ENCODE data around the gene PRLR. TPM values are rescaled to one million over a fixed set of nuclear protein-coding genes. Genes with fewer than 3 reads are reported as not detected.

The PRLR gene
- total and polyA plus RNA-seq, 2 of the 8 experiments (the other 6 are each of a cell fraction or from before 2014, with no cell fraction given), result 0.53 to 2.5 TPM

- no peak overlapping the region for H4K91ac ChIP-seq (replicated peaks; ENCODE audit: insufficient read length, low read length)
- peak overlapping the region; percentile 77 to 87 for H3K4me2 ChIP-seq (ENCODE audit: insufficient read depth in 1 of 2, low read depth in 2 of 2, low read length in 2 of 2)
- H3K23ac ChIP-seq (ENCODE audit: insufficient read length), result no peak overlapping the region
- 0 out of 2 replicates have a peak overlapping the region, but pooled peaks have one; percentile 46 for H2BK15ac ChIP-seq (ENCODE audit: low read length)
- peak overlapping the region; percentile 95; the same call in 1 of the 2 replicates for H4K8ac ChIP-seq (ENCODE audit: extremely low read depth, insufficient read depth, low read length)
- H4K5ac ChIP-seq (ENCODE audit: insufficient read length, low read depth, low read length), result no peak overlapping the region
- no peak overlapping the region for H2AK5ac ChIP-seq (ENCODE audit: low read depth, low read length)
- no peak overlapping the region for H3K56ac ChIP-seq (replicated peaks; ENCODE audit: insufficient read length, low read depth, low read length)
- H2BK5ac ChIP-seq (ENCODE audit: low read depth, low read length), result no peak overlapping the region
- FAIRE-seq (peak; percentile 88), DNase-seq (ENCODE audit: low read depth in 1 of 2, low spot score in 2 of 2) (peak; percentile 74 to 79)
- H3K18ac ChIP-seq (ENCODE audit: extremely low read depth, low read length), result peak overlapping the region; percentile 48
- peak overlapping the region; percentile 65; the same call in 1 of the 2 replicates for H2BK12ac ChIP-seq (ENCODE audit: low read depth, low read length)
- H4K20me1 ChIP-seq (replicated peaks in 1 of 2; ENCODE audit: control insufficient read depth in 1 of 2, insufficient read depth in 2 of 2, low read length in 2 of 2), result no peaks in the 10 kb centered on the region
- no peaks in the 10 kb centered on the region for H3K79me2 ChIP-seq (ENCODE audit: control insufficient read depth in 1 of 2, insufficient read depth in 2 of 2, low read length in 2 of 2)
- H3K23me2 ChIP-seq (ENCODE audit: low read depth, low read length), result peaks cover 8% of the 10 kb centered on the region; the same call in 1 of the 2 replicates
- no peak overlapping the region for H3K4ac ChIP-seq (replicated peaks; ENCODE audit: insufficient read length, low read depth, low read length)
- H3K27ac ChIP-seq (ENCODE audit: low read depth, low read length), result no peak overlapping the region
- ChIA-PET CTCF (ENCODE audit: partially characterized antibody) (interaction anchor here (0.7 to 2.3 kb wide), 24 partner anchors 12 to 415 kb away, joined by 3 to 9 read pairs (median 4); no protein-coding TSS in a partner anchor), POLR2A (ENCODE audit: partially characterized antibody) (interaction anchor here (0.9 to 2.7 kb wide), 7 partner anchors 12 to 923 kb away, joined by 3 to 13 read pairs (median 3); partner anchors contain the start of gene SKP2)
- H3K79me1 ChIP-seq (ENCODE audit: low read depth, low read length), result no peaks in the 10 kb centered on the region
- peaks cover 0 to 3% (median 0%) of the 10 kb centered on the region in 4 experiments; a peak in 2 of 7 replicates for H3K4me1 ChIP-seq (replicated peaks in 1 of 4; ENCODE audit: control insufficient read depth in 3 of 4, insufficient read depth in 4 of 4, low read length in 3 of 4)
- H2BK120ac ChIP-seq (replicated peaks; ENCODE audit: low read depth, low read length), result no peak overlapping the region
- peak overlapping the region; percentile 49 to 75 (median 59) for H3K4me3 ChIP-seq (ENCODE audit: extremely low read depth in 1 of 4, insufficient read depth in 2 of 4, low read depth in 3 of 4, low read length in 4 of 4)
- WGBS, 2 experiments (ENCODE audit: extremely low coverage in 1 of 2, insufficient coverage in 1 of 2, insufficient read length in 1 of 2, insufficient replicate concordance in 2 of 2, low coverage in 1 of 2, low lambda C conversion rate in 2 of 2, missing lambda C conversion rate in 1 of 2), result 6% methylated on average over 29 of the region's 30 CpGs; no CpG with 5 or more reads in 1 of the 2 experiments
- no peak overlapping the region for H3K14ac ChIP-seq (ENCODE audit: insufficient read length)
- no peaks in the 10 kb centered on the region for H3K36me3 ChIP-seq (ENCODE audit: control insufficient read depth in 2 of 4, insufficient read depth in 4 of 4, low read length in 3 of 4)
- H2BK20ac ChIP-seq (ENCODE audit: low read length), result no peak overlapping the region
- H3K9ac ChIP-seq (replicated peaks in 1 of 4; ENCODE audit: extremely low read depth in 1 of 4, low read depth in 3 of 4, low read length in 3 of 4), result peak overlapping the region in 3 of 4 experiments; percentile 56 to 71 (median 60); a peak in 6 of 7 replicates
- H3K9me3 ChIP-seq (ENCODE audit: insufficient read depth in 2 of 2, low read depth in 1 of 2, low read length in 1 of 2), result no peaks in the 10 kb centered on the region
- peak overlapping the region; percentile 43 for H2AFZ ChIP-seq (ENCODE audit: low read length)
- H3K27me3 ChIP-seq (replicated peaks in 1 of 4; ENCODE audit: control insufficient read depth in 3 of 4, extremely low read depth in 1 of 4, insufficient read depth in 3 of 4, low read length in 3 of 4), result no peaks in the 10 kb centered on the region; a peak in 1 of 7 replicates
- TF ChIP-seq MAX (IDR thresholded peaks at IDR 0.05) (0 out of 2 replicates have a peak, but pooled peaks have one; percentile 33), KDM4A (IDR thresholded peaks at IDR 0.05; ENCODE audit: low read depth, low read length, severe bottlenecking) (peak; percentile 40), FOSL1 (IDR thresholded peaks at IDR 0.05; ENCODE audit: insufficient read depth, low read depth, low read length) (no peak), RFX5 (IDR thresholded peaks at IDR 0.05; ENCODE audit: borderline replicate concordance, low read depth, low read length) (no peak), JUND (IDR thresholded peaks at IDR 0.05; ENCODE audit: low read length) (0 out of 2 replicates have a peak, but pooled peaks have one; percentile 11), TCF12 (IDR thresholded peaks at IDR 0.05; ENCODE audit: low read depth, low read length) (no peak), SUZ12 (IDR thresholded peaks at IDR 0.05; ENCODE audit: low read length) (no peak), ATF2 (IDR thresholded peaks at IDR 0.05; ENCODE audit: low read length) (0 out of 2 replicates have a peak, but pooled peaks have one; percentile 30)
Observed at GRCh38 chr5:35229076-35230037, 930 bp downstream of the PRLR start.
